Trophoblast cell (in vitro differentiated cells and primary cell): ENCODE measurements around the gene TUBGCP5.

ENCODE experiments used
- DNase-seq, 2 donors: peaks; one replicate each; pipeline ENCODE4 v3.0.0-alpha.2; 2016
- H2AFZ ChIP-seq: 2 replicates; pipeline ENCODE4 v1.6.1; 2013; ENCODE audit warnings: low read length, moderate library complexity, mild to moderate bottlenecking; ENCODE audit not compliant: insufficient read depth, poor library complexity
- H2AK5ac ChIP-seq: 2 replicates; pipeline ENCODE4 v1.6.1; 2013; ENCODE audit warnings: mild to moderate bottlenecking, low read length
- H2BK120ac ChIP-seq: 2 replicates; pipeline ENCODE4 v1.6.1; 2013; ENCODE audit warnings: low read length, mild to moderate bottlenecking, moderate library complexity; ENCODE audit not compliant: insufficient read depth, poor library complexity
- H2BK12ac ChIP-seq: 2 replicates; pipeline ENCODE4 v1.6.1; 2013; ENCODE audit warnings: mild to moderate bottlenecking, low read length, moderate library complexity
- H2BK5ac ChIP-seq: 2 replicates; pipeline ENCODE4 v1.6.1; 2013; ENCODE audit warnings: low read length, low read depth, moderate library complexity, mild to moderate bottlenecking; ENCODE audit not compliant: poor library complexity
- H3K14ac ChIP-seq: 2 replicates; pipeline ENCODE4 v1.6.1; 2013; ENCODE audit warnings: mild to moderate bottlenecking, low read length
- H3K18ac ChIP-seq: 2 replicates; pipeline ENCODE4 v1.6.1; 2013; ENCODE audit warnings: mild to moderate bottlenecking, low read length
- H3K23ac ChIP-seq: 2 replicates; pipeline ENCODE4 v1.6.1; 2013; ENCODE audit warnings: low read length
- H3K27ac ChIP-seq: 2 replicates; pipeline ENCODE4 v1.5.1; 2013; ENCODE audit warnings: low read depth, mild to moderate bottlenecking, inconsistent platforms, low read length, moderate library complexity
- H3K27me3 ChIP-seq: 2 replicates; pipeline ENCODE4 v1.6.1; 2013; ENCODE audit warnings: inconsistent platforms, mild to moderate bottlenecking, low read length, moderate library complexity; ENCODE audit not compliant: insufficient read depth
- H3K36me3 ChIP-seq, 2 experiments: 1 replicate in 1 of 2; 2 replicates in 1 of 2; pipeline ENCODE4 v1.6.1; 2013; ENCODE audit warnings: low read length in 2 of 2, mild to moderate bottlenecking in 2 of 2, moderate library complexity in 1 of 2; ENCODE audit not compliant: insufficient read depth in 2 of 2, control insufficient read depth in 1 of 2
- H3K4ac ChIP-seq: 2 replicates; pipeline ENCODE4 v1.6.1; 2013; ENCODE audit warnings: low read depth, mild to moderate bottlenecking, low read length, moderate library complexity
- H3K4me1 ChIP-seq, 2 experiments: 1 replicate in 1 of 2; 2 replicates in 1 of 2; pipeline ENCODE4 v1.6.1; 2013; ENCODE audit warnings: low read length in 2 of 2, mild to moderate bottlenecking in 2 of 2, moderate library complexity in 1 of 2; ENCODE audit not compliant: insufficient read depth in 2 of 2, control insufficient read depth in 1 of 2
- H3K4me2 ChIP-seq: 2 replicates; pipeline ENCODE4 v1.6.1; 2013; ENCODE audit warnings: inconsistent platforms, mild to moderate bottlenecking, low read length, moderate library complexity
- H3K4me3 ChIP-seq: 2 replicates; pipeline ENCODE4 v1.5.1; 2013; ENCODE audit warnings: mild to moderate bottlenecking, low read depth, low read length, inconsistent platforms
- H3K79me1 ChIP-seq: one replicate; pipeline ENCODE4 v1.6.1; 2013; ENCODE audit warnings: low read length
- H3K79me2 ChIP-seq: 2 replicates; pipeline ENCODE4 v1.6.1; 2013; ENCODE audit warnings: low read length, mild to moderate bottlenecking; ENCODE audit not compliant: control insufficient read depth, insufficient read depth, poor library complexity
- H3K9ac ChIP-seq: 2 replicates; pipeline ENCODE4 v1.6.1; 2013; ENCODE audit warnings: mild to moderate bottlenecking, low read length
- H3K9me3 ChIP-seq: 2 replicates; pipeline ENCODE4 v1.6.1; 2013; ENCODE audit warnings: low read depth, mild to moderate bottlenecking, control low read depth, inconsistent platforms, low read length; ENCODE audit not compliant: insufficient read depth
- H4K12ac ChIP-seq: 2 replicates; pipeline ENCODE4 v1.6.1; 2013; ENCODE audit warnings: low read depth, mild to moderate bottlenecking, low read length, moderate library complexity
- H4K8ac ChIP-seq: 2 replicates; pipeline ENCODE4 v1.6.1; 2013; ENCODE audit warnings: low read depth, mild to moderate bottlenecking, low read length, moderate library complexity
- H4K91ac ChIP-seq: one replicate; pipeline ENCODE4 v1.6.1; 2013; ENCODE audit warnings: low read depth, mild to moderate bottlenecking, low read length, moderate library complexity
- WGBS: extraction: QIAGEN DNeasy Blood & Tissue Kit; methylation state at CpG from one replicate; pipeline ENCODE4 v1.1.7; 2013; ENCODE audit warnings: missing lambda C conversion rate; ENCODE audit not compliant: insufficient read length, insufficient coverage; ENCODE audit errors: extremely low coverage; 5-methylcytosine and 5-hydroxymethylcytosine counted together

TUBGCP5 gene

GRCh38 chr15:22979238-22980188 lies 59.9 kb downstream of the TUBGCP5 start:
- no CpG with 5 or more reads among the region's 88 CpGs for WGBS
- H2BK120ac ChIP-seq = no peak overlapping the region
- H2AK5ac ChIP-seq = no peak overlapping the region
- H3K9me3 ChIP-seq = no peaks in the 10 kb centered on the region
- peak overlapping the region; percentile 90 for H3K4me2 ChIP-seq
- H3K4me3 ChIP-seq = peak overlapping the region; percentile 89
- H2AFZ ChIP-seq = no peak overlapping the region
- H3K9ac ChIP-seq = peak overlapping the region; percentile 20
- peaks cover 11% of the 10 kb centered on the region for H3K79me2 ChIP-seq
- H4K8ac ChIP-seq = no peak overlapping the region
- H4K12ac ChIP-seq = no peak overlapping the region
- H3K36me3 ChIP-seq = no peaks in the 10 kb centered on the region
- H2BK12ac ChIP-seq = no peak overlapping the region
- DNase-seq = peak; percentile 63 to 73
- peaks cover 0 to 8% of the 10 kb centered on the region in 2 experiments for H3K4me1 ChIP-seq
- H3K23ac ChIP-seq = no peak overlapping the region
- H2BK5ac ChIP-seq = no peak overlapping the region
- peaks cover 8% of the 10 kb centered on the region for H3K79me1 ChIP-seq
- H3K27me3 ChIP-seq = no peaks in the 10 kb centered on the region
- H4K91ac ChIP-seq = peak overlapping the region; percentile 37
- peak overlapping the region; percentile 17 for H3K4ac ChIP-seq
- H3K27ac ChIP-seq = no peak overlapping the region
- peak overlapping the region; percentile 35 for H3K18ac ChIP-seq
- peak overlapping the region; percentile 11 for H3K14ac ChIP-seq

- Histone ChIP-seq H2BK12ac (no peak overlapping the region), H3K4me3 (peak overlapping the region; percentile 89), H4K8ac (no peak overlapping the region), H4K91ac (no peak overlapping the region), H3K36me3 (no peaks in the 10 kb centered on the region), H3K79me1 (peaks cover 8% of the 10 kb centered on the region), H2AFZ (no peak overlapping the region), H3K9me3 (no peaks in the 10 kb centered on the region), H3K18ac (no peak overlapping the region), H2BK120ac (no peak overlapping the region), H3K4me2 (peak overlapping the region; percentile 90), H3K4ac (peak overlapping the region; percentile 7), H4K12ac (no peak overlapping the region), H3K27ac (no peak overlapping the region), H3K23ac (no peak overlapping the region), H3K79me2 (peaks cover 11% of the 10 kb centered on the region), H3K9ac (no peak overlapping the region), H2BK5ac (no peak overlapping the region), H3K14ac (no peak overlapping the region), H2AK5ac (no peak overlapping the region), H3K4me1 (peaks cover 0 to 8% of the 10 kb centered on the region in 2 experiments), H3K27me3 (no peaks in the 10 kb centered on the region)
- no CpG with 5 or more reads among the region's 22 CpGs for WGBS
- DNase-seq = no peak
These were observed 60.6 kb downstream of the TUBGCP5 start for GRCh38 chr15:22978691-22979237.

- no peak overlapping the region for H2AK5ac ChIP-seq
- no peak overlapping the region for H4K12ac ChIP-seq
- no peak overlapping the region for H4K91ac ChIP-seq
- DNase-seq = peak in 1 of 2 donors; percentile 31
- H3K27ac ChIP-seq = no peak overlapping the region
- no peak overlapping the region for H2AFZ ChIP-seq
- H3K23ac ChIP-seq = no peak overlapping the region
- H3K4me2 ChIP-seq = no peak overlapping the region
- no peak overlapping the region for H3K14ac ChIP-seq
- H3K9me3 ChIP-seq = no peaks in the 10 kb centered on the region
- WGBS = no CpG with 5 or more reads among the region's 4 CpGs
- H2BK120ac ChIP-seq = no peak overlapping the region
- peaks cover 10% of the 10 kb centered on the region for H3K79me2 ChIP-seq
- no peak overlapping the region for H3K9ac ChIP-seq
- H3K27me3 ChIP-seq = no peaks in the 10 kb centered on the region
- H3K79me1 ChIP-seq = no peaks in the 10 kb centered on the region
- no peaks in the 10 kb centered on the region for H3K36me3 ChIP-seq
- no peak overlapping the region for H3K18ac ChIP-seq
- H3K4ac ChIP-seq = no peak overlapping the region
- no peak overlapping the region for H2BK12ac ChIP-seq
- no peak overlapping the region for H3K4me3 ChIP-seq
- H3K4me1 ChIP-seq = peaks cover 0 to 6% of the 10 kb centered on the region in 2 experiments
- H2BK5ac ChIP-seq = no peak overlapping the region
- no peak overlapping the region for H4K8ac ChIP-seq
These were observed 64.6 kb downstream of the TUBGCP5 start for GRCh38 chr15:22974745-22975144.

GRCh38 chr15:22973987-22974386 lies 65.4 kb downstream of the TUBGCP5 start:
- no peaks in the 10 kb centered on the region for H3K36me3 ChIP-seq
- no peak overlapping the region for H3K14ac ChIP-seq
- H3K9me3 ChIP-seq = no peaks in the 10 kb centered on the region
- WGBS = no CpG with 5 or more reads among the region's 4 CpGs
- H3K23ac ChIP-seq = no peak overlapping the region
- H2AFZ ChIP-seq = no peak overlapping the region
- peaks cover 8% of the 10 kb centered on the region for H3K79me2 ChIP-seq
- H3K27ac ChIP-seq = no peak overlapping the region
- peak overlapping the region; percentile 88 for H3K4ac ChIP-seq
- H3K4me1 ChIP-seq = peaks cover 0 to 4% of the 10 kb centered on the region in 2 experiments
- H2BK12ac ChIP-seq = no peak overlapping the region
- H3K4me3 ChIP-seq = no peak overlapping the region
- H3K27me3 ChIP-seq = no peaks in the 10 kb centered on the region
- DNase-seq = no peak
- no peak overlapping the region for H3K4me2 ChIP-seq
- no peak overlapping the region for H2AK5ac ChIP-seq
- H4K8ac ChIP-seq = no peak overlapping the region
- no peak overlapping the region for H2BK5ac ChIP-seq
- H2BK120ac ChIP-seq = no peak overlapping the region
- H3K18ac ChIP-seq = no peak overlapping the region
- no peak overlapping the region for H3K9ac ChIP-seq
- no peak overlapping the region for H4K91ac ChIP-seq
- no peaks in the 10 kb centered on the region for H3K79me1 ChIP-seq
- no peak overlapping the region for H4K12ac ChIP-seq
